ENCODE measurements around the gene LGALS4.

- TF ChIP-seq SMC3 (IDR thresholded peaks at IDR 0.05; ENCODE audit: low read depth, low read length) (no peak), CTCF (IDR thresholded peaks at IDR 0.05) (no peak), YY1 (IDR thresholded peaks at IDR 0.05; ENCODE audit: low read depth) (no peak), EP300 (IDR thresholded peaks at IDR 0.05; ENCODE audit: borderline replicate concordance in 1 of 2, low read depth in 1 of 2, low read length in 1 of 2) (no peak), CHD2 (IDR thresholded peaks at IDR 0.05; ENCODE audit: low read length, partially characterized antibody) (no peak), MAX (IDR thresholded peaks at IDR 0.05; ENCODE audit: low read depth) (no peak), MEF2A (IDR thresholded peaks at IDR 0.05; ENCODE audit: borderline replicate concordance, low read depth) (no peak), FOXM1 (IDR thresholded peaks at IDR 0.05; ENCODE audit: low read depth) (no peak), USF2 (IDR thresholded peaks at IDR 0.05; ENCODE audit: borderline replicate concordance, low read depth, low read length) (no peak), REST (IDR thresholded peaks at IDR 0.05; ENCODE audit: low read depth, low read length) (no peak), GABPA (IDR thresholded peaks at IDR 0.05; ENCODE audit: low read depth) (no peak), RFX5 (IDR thresholded peaks at IDR 0.05; ENCODE audit: low read length) (no peak)
These were observed 520 bp downstream of the LGALS4 start for GRCh38 chr19:38812009-38812840.
